ENCODE data around the gene COL6A3.

- TF ChIP-seq CTCF (IDR thresholded peaks at IDR 0.05) (no peak), POLR2A (IDR thresholded peaks at IDR 0.05) (no peak)
Measured at GRCh38 chr2:237291138-237291792, 122.7 kb downstream of the COL6A3 start.

All from lower leg skin (tissue), 3 donors.